Chondrocyte (in vitro differentiated cells): Measurements from ENCODE around the gene RWDD2A. TPM values are rescaled to one million over a fixed set of nuclear protein-coding genes. Genes with fewer than 3 reads are reported as not detected.

ENCODE experiments used
- DNase-seq: peaks from one replicate; pipeline ENCODE4 v3.0.0; 2021; ENCODE audit warnings: mixed read lengths, low spot score
- H3K27ac Mint-ChIP-seq: one replicate; pipeline ENCODE4 v1.8.0; 2021; ENCODE audit warnings: mild to moderate bottlenecking, moderate library complexity, mixed read lengths; ENCODE audit not compliant: unreplicated experiment
- H3K27me3 Mint-ChIP-seq: 2 replicates; pipeline ENCODE4 v1.8.0; 2021; ENCODE audit warnings: low read depth, mixed read lengths
- H3K36me3 Mint-ChIP-seq: 2 replicates; pipeline ENCODE4 v1.8.0; 2021; ENCODE audit warnings: low read depth, mixed read lengths
- H3K4me1 Mint-ChIP-seq: 2 replicates; pipeline ENCODE4 v1.8.0; 2021; ENCODE audit warnings: low read depth, mild to moderate bottlenecking, mixed read lengths
- H3K4me3 Mint-ChIP-seq: one replicate; pipeline ENCODE4 v1.8.0; 2021; ENCODE audit warnings: mild to moderate bottlenecking, moderate library complexity, mixed read lengths; ENCODE audit not compliant: unreplicated experiment
- H3K9me3 Mint-ChIP-seq: 2 replicates; pipeline ENCODE4 v1.8.0; 2021; ENCODE audit warnings: low read depth, mixed read lengths
- total RNA-seq: library from RNA; stranded (reverse); gene quantifications from 3 replicates; pipeline ENCODE4 v1.2.1, GENCODE V29; 2021
- TF ChIP-seq, protein P1 (sequence below): fragments of 200-600 bp; sonication (generic); IDR thresholded peaks from 2 replicates; pipeline ENCODE4 v1.5.0; 2021; ENCODE audit warnings: antibody characterized with exemption, mild to moderate bottlenecking, moderate library complexity

The RWDD2A gene
- total RNA-seq, 1 donor from 2014 or later, result 6.5 TPM

DNA sequence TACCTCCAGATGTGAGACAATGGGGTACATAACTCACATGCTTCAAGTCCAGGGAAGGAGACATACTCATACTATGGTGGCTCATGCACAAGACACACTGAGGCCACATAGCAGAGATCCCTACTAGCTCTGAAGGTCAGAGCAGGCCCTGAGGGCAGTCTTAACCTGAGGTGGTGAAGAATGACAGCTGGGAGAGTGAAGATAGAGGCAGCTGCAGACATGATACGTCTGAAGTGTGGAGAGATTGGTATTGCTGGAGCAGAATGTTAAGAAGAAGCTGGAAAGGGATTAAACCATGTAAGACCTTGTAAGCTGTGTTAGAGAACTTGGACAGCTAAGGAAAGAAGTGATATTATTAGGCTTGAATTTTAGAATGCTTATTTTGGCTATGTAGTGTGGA lies 33.0 kb upstream of the RWDD2A start:
- no peak overlapping the region for H3K4me3 Mint-ChIP-seq
- TF ChIP-seq, protein P1, sequence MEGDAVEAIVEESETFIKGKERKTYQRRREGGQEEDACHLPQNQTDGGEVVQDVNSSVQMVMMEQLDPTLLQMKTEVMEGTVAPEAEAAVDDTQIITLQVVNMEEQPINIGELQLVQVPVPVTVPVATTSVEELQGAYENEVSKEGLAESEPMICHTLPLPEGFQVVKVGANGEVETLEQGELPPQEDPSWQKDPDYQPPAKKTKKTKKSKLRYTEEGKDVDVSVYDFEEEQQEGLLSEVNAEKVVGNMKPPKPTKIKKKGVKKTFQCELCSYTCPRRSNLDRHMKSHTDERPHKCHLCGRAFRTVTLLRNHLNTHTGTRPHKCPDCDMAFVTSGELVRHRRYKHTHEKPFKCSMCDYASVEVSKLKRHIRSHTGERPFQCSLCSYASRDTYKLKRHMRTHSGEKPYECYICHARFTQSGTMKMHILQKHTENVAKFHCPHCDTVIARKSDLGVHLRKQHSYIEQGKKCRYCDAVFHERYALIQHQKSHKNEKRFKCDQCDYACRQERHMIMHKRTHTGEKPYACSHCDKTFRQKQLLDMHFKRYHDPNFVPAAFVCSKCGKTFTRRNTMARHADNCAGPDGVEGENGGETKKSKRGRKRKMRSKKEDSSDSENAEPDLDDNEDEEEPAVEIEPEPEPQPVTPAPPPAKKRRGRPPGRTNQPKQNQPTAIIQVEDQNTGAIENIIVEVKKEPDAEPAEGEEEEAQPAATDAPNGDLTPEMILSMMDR, result no peak
- H3K4me1 Mint-ChIP-seq, result no peaks in the 10 kb centered on the region
- no peaks in the 10 kb centered on the region for H3K9me3 Mint-ChIP-seq
- H3K27ac Mint-ChIP-seq, result no peak overlapping the region
- no peak for DNase-seq
- H3K36me3 Mint-ChIP-seq, result peaks cover 14% of the 10 kb centered on the region
- no peaks in the 10 kb centered on the region for H3K27me3 Mint-ChIP-seq

DNA sequence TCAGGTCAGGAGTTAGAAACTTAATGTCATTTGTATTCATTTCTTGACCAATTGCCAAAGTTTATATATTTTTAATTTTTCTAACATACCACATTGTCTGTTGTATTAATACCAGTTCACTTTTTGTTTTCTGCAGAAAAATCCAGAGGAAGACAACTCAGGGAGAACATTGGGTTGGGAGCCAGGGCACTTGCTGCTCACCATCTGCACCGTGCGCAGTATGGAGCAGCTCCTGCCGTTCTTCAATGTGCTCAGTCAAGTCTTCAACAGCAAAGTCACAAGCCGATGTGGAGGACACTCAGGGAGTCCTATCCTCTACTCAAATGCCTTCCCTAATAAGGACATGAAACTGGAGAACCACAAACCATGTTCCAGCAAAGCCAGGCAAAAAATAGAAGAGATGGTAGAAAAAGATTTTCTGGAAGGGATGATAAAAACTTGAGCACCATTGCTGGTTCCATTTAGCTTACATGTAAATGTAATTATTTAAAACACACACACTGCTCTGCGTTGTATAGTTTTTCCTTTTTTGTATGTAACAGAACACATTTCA lies 25.4 kb upstream of the RWDD2A start:
- H3K27ac Mint-ChIP-seq, result no peak overlapping the region
- peaks cover 52% of the 10 kb centered on the region for H3K36me3 Mint-ChIP-seq
- no peak overlapping the region for H3K4me3 Mint-ChIP-seq

DNA sequence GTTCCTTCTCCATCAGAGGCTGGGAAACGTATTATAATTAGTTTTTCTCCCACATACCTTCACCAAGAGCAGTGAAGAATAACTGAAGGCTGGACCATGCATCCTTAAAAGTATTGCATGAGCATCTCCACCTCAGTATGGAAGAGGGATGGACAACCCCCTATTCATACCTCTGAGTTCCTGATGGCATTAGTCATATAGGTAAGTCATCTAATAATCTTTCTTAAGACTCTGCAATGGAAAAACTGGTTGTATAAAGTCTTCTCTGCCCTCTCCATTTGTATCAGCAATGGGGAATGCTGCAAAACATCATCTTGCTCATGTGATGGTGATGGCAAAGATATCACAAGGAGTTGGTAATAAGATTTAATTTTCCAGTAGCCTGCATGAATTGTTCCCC lies 24.6 kb upstream of the RWDD2A start:
- no peak overlapping the region for H3K27ac Mint-ChIP-seq
- no peaks in the 10 kb centered on the region for H3K9me3 Mint-ChIP-seq
- H3K4me1 Mint-ChIP-seq, result peaks cover 12% of the 10 kb centered on the region
- TF ChIP-seq, protein P1, result no peak
- peaks cover 58% of the 10 kb centered on the region for H3K36me3 Mint-ChIP-seq
- no peak for DNase-seq
- no peak overlapping the region for H3K4me3 Mint-ChIP-seq
- no peaks in the 10 kb centered on the region for H3K27me3 Mint-ChIP-seq

More for the DNA sequence above, 25.4 kb upstream of the RWDD2A start:
- no peaks in the 10 kb centered on the region for H3K27me3 Mint-ChIP-seq
- H3K9me3 Mint-ChIP-seq, result no peaks in the 10 kb centered on the region
- no peak for DNase-seq
- TF ChIP-seq, protein P1, result no peak
- H3K4me1 Mint-ChIP-seq, result peaks cover 12% of the 10 kb centered on the region

DNA sequence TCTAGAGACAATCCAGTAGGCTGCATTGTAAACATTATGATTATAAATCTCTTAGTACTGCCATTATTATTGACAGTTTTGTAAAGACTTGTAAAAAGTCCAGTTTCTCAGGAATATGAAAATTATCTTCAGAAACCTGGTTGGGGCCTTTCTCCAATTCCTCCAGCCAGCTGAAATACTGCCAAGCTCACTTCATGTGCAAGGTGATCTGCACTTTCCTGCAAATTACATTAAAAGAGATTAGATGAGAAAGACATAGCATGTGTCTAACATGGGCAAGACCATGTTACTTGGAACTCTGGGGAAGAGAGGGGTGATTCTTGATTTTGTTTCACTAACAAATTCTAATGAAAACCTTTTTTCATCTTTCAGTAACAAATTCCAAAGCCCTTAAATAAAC lies 24.1 kb upstream of the RWDD2A start:
- Mint-ChIP-seq H3K9me3 (no peaks in the 10 kb centered on the region), H3K4me1 (peaks cover 12% of the 10 kb centered on the region), H3K27ac (no peak overlapping the region), H3K36me3 (peaks cover 60% of the 10 kb centered on the region), H3K27me3 (no peaks in the 10 kb centered on the region), H3K4me3 (no peak overlapping the region)
- TF ChIP-seq, protein P1, result no peak
- no peak for DNase-seq

DNA sequence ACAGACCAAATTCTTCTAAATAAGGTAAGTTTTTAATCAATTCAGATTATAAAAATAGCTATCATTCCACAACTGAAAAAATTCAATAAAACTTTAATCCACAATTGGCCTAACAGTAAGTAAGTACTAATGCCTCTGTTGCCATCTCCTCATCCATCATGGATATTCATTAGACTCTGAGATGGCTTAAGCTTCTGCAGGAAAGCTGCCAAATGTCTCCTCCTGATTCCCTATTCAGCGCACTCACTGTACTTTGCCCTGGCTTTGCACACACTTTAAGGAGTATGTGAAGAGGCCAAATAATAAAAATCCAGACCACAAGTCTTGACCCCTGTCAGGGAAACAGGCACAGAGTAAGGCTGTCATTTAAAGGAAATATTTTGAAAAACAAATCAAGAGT lies 23.6 kb upstream of the RWDD2A start:
- Mint-ChIP-seq H3K27ac (no peak overlapping the region), H3K27me3 (no peaks in the 10 kb centered on the region), H3K36me3 (peaks cover 63% of the 10 kb centered on the region), H3K4me1 (peaks cover 12% of the 10 kb centered on the region), H3K4me3 (no peak overlapping the region), H3K9me3 (no peaks in the 10 kb centered on the region)
- TF ChIP-seq, protein P1, result no peak
- DNase-seq, result no peak
